Nephron progenitor cell (in vitro differentiated cells): Measurements from ENCODE around the gene SGO1.
A peak's percentile ranks its signal among the peaks of the same experiment; 100 is the strongest.

Experiments
- DNase-seq: peaks from one replicate; pipeline ENCODE4 v3.0.0; 2021
- H3K27ac Mint-ChIP-seq: 2 replicates; pipeline ENCODE4 v1.8.0; 2021; ENCODE audit warnings: mild to moderate bottlenecking, moderate library complexity, mixed read lengths
- H3K27me3 Mint-ChIP-seq: 2 replicates; pipeline ENCODE4 v1.8.0; 2021; ENCODE audit warnings: mild to moderate bottlenecking, low read depth, mixed read lengths; ENCODE audit not compliant: poor library complexity
- H3K36me3 Mint-ChIP-seq: 2 replicates; pipeline ENCODE4 v1.8.0; 2021; ENCODE audit warnings: low read depth, mixed read lengths
- H3K4me1 Mint-ChIP-seq: 2 replicates; pipeline ENCODE4 v1.8.0; 2021; ENCODE audit warnings: mixed read lengths
- H3K4me3 Mint-ChIP-seq: 2 replicates; pipeline ENCODE4 v1.8.0; 2021; ENCODE audit warnings: mild to moderate bottlenecking, moderate library complexity, mixed read lengths
- H3K9me3 Mint-ChIP-seq: 2 replicates; pipeline ENCODE4 v1.8.0; 2021; ENCODE audit warnings: mild to moderate bottlenecking, moderate library complexity, mixed read lengths
- TF ChIP-seq, protein P1 (sequence below): fragments of 200-600 bp; sonication (generic); IDR thresholded peaks from 2 replicates; pipeline ENCODE4 v1.5.0; 2021; ENCODE audit warnings: antibody characterized with exemption

SGO1 gene

DNA sequence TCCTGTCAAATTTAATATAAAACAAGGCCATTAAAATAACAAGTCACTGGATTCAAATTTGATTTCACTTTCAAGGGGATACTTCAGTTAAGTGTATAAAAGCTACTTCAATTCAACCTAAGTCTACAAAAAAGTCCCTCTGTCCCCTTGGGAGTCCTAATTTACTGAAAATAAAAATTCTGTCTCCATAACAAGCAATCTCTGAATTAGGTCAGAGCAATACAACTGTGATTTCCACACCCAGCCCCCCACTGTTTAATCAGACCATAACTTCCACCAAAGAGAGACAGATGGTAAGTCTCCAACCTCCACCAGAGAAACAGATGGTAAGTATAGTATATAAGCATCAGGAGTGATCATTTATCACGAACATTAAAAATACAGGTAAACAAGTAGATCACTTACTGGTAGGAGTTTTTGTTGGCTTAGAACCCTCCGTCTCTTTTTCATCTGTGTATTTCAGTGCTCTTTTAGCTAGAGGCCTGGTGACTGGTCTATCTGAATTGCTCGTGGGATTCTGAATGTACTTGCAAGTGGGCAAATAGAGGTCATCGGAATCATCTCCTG, 12.1 kb downstream of the SGO1 start:
- Mint-ChIP-seq H3K4me3 (no peak overlapping the region), H3K36me3 (peaks cover 45% of the 10 kb centered on the region), H3K4me1 (no peaks in the 10 kb centered on the region), H3K9me3 (no peaks in the 10 kb centered on the region), H3K27ac (no peak overlapping the region), H3K27me3 (no peaks in the 10 kb centered on the region)
- no peak for DNase-seq
- TF ChIP-seq, protein P1, sequence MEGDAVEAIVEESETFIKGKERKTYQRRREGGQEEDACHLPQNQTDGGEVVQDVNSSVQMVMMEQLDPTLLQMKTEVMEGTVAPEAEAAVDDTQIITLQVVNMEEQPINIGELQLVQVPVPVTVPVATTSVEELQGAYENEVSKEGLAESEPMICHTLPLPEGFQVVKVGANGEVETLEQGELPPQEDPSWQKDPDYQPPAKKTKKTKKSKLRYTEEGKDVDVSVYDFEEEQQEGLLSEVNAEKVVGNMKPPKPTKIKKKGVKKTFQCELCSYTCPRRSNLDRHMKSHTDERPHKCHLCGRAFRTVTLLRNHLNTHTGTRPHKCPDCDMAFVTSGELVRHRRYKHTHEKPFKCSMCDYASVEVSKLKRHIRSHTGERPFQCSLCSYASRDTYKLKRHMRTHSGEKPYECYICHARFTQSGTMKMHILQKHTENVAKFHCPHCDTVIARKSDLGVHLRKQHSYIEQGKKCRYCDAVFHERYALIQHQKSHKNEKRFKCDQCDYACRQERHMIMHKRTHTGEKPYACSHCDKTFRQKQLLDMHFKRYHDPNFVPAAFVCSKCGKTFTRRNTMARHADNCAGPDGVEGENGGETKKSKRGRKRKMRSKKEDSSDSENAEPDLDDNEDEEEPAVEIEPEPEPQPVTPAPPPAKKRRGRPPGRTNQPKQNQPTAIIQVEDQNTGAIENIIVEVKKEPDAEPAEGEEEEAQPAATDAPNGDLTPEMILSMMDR: no peak

DNA sequence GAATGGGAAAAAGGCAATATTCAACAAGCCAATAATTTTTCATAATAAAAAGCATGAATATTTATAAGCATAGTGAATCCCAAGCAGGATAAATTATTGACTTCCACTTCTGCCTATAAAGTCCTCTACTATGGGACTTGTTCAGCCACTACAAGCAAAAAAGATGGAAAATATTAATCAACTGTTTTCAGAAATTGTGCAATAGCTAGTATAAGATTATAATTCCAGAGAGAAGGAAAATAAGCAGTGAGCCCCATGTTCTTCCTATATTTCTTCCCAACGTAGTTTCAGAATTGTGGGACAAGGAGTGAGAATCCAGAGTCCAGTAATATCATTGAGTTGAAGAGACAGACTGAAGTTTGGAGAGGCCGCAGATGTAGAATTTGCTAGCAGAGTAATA, 24.3 kb downstream of the SGO1 start:
- DNase-seq: no peak
- H3K27me3 Mint-ChIP-seq: peaks cover 3% of the 10 kb centered on the region
- H3K27ac Mint-ChIP-seq: no peak overlapping the region
- no peak overlapping the region for H3K4me3 Mint-ChIP-seq
- H3K4me1 Mint-ChIP-seq: peaks cover 7% of the 10 kb centered on the region
- peaks cover 47% of the 10 kb centered on the region for H3K36me3 Mint-ChIP-seq
- TF ChIP-seq, protein P1: no peak
- no peaks in the 10 kb centered on the region for H3K9me3 Mint-ChIP-seq

DNA sequence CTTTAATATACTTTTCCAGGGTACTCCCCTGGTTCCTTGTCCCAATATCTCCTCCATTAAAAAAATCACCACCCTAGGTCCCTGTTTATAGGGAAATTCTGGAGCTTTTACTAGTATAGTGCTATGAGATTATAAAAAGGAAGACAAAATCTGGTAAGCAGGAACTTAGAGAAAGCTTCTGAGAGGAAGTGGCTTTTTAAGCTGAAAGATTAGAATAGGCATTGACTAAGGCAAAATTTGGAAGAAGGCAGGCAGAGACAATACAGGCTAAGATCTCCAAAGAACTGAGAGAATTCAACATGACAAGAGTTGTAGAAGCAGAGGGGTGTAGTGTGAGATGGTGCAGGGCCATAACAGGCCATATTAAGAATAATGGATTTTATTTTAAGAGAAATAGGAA, 25.8 kb downstream of the SGO1 start:
- DNase-seq: no peak
- H3K9me3 Mint-ChIP-seq: no peaks in the 10 kb centered on the region
- H3K4me3 Mint-ChIP-seq: no peak overlapping the region
- H3K4me1 Mint-ChIP-seq: peaks cover 5% of the 10 kb centered on the region
- peak overlapping the region; percentile 0 for H3K27ac Mint-ChIP-seq
- peaks cover 3% of the 10 kb centered on the region for H3K27me3 Mint-ChIP-seq
- TF ChIP-seq, protein P1: no peak
- H3K36me3 Mint-ChIP-seq: peaks cover 45% of the 10 kb centered on the region

DNA sequence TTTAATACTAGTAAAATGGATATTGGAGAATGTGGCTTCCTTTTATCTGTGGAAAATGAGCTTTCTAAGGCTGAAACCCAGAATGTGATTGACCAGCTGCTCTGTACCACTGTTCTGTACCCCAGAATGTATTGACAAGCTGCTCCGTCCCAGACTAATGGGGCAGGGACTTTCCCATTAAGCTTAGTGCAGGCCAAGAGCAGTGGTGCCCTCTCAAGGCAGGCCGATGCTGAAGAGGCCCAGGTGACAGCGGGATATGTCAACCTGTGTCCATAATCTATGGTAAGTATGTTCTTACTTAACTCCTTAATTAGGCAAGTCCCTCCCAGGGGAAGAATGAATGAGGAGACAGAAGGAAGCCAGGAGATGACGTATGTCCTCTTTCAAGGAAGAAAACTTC, 31.1 kb downstream of the SGO1 start:
- no peaks in the 10 kb centered on the region for H3K4me1 Mint-ChIP-seq
- DNase-seq: no peak
- H3K4me3 Mint-ChIP-seq: no peak overlapping the region
- TF ChIP-seq, protein P1: no peak
- H3K27ac Mint-ChIP-seq: no peak overlapping the region
- H3K27me3 Mint-ChIP-seq: peaks cover 3% of the 10 kb centered on the region
- no peaks in the 10 kb centered on the region for H3K9me3 Mint-ChIP-seq
- peaks cover 41% of the 10 kb centered on the region for H3K36me3 Mint-ChIP-seq

DNA sequence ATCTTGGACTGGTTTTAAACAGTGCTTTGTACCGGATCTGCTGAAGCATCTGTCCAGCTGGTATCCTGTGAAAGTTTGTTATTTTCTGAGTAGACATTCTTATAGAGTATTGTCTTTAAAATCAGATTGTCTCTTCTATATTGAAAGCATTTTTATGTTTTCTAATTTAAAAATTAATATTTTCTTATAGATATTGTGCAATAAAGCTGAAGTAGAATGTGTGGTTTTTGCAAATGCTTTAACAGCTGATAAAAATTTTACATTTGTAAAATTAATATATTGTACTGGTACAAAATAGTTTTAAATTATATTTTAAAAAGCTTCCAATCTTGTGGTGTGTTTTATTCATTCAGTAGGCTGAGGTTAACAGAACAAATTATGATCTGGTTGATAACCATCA, 31.9 kb downstream of the SGO1 start:
- Mint-ChIP-seq H3K27ac (no peak overlapping the region), H3K27me3 (peaks cover 3% of the 10 kb centered on the region), H3K4me1 (no peaks in the 10 kb centered on the region), H3K4me3 (no peak overlapping the region), H3K36me3 (peaks cover 38% of the 10 kb centered on the region), H3K9me3 (no peaks in the 10 kb centered on the region)
- TF ChIP-seq, protein P1: no peak
- DNase-seq: no peak

DNA sequence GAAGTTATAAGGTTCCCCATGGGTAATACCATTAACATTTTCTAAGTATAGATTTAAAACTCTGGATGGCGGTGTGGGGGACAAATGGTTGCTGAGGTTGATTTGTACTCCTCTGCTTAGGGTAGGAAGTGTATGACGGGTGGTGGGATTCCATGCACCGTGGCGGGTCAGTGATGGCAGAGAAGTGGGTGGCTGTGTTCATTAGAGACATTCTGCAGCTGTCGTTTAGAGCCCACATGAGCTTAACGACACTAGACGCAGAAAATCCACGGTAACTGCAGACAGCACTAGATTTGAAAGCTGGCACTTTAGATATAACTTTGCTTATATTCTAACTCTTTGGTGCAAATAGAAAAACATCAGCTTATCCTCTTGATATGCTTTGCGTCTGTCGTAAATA, 37.5 kb downstream of the SGO1 start:
- no peak overlapping the region for H3K4me3 Mint-ChIP-seq
- H3K27me3 Mint-ChIP-seq: no peaks in the 10 kb centered on the region
- peaks cover 31% of the 10 kb centered on the region for H3K4me1 Mint-ChIP-seq
- TF ChIP-seq, protein P1: no peak
- peaks cover 28% of the 10 kb centered on the region for H3K36me3 Mint-ChIP-seq
- no peak overlapping the region for H3K27ac Mint-ChIP-seq
- H3K9me3 Mint-ChIP-seq: no peaks in the 10 kb centered on the region
- no peak for DNase-seq
